HEK293 (cell line): Measurements from ENCODE around the gene FAM228B.

Experiments
- CTCF ChIA-PET: fragments of 350-600 bp; formaldehyde crosslinking; extraction: SDS; loops from one replicate; lab custom pipeline; 2021; ENCODE audit warnings: antibody characterized with exemption; lab: Yijun Ruan, JAX
- POLR2A ChIA-PET: fragments of 300-600 bp; formaldehyde crosslinking; extraction: SDS; loops from one replicate; lab custom pipeline; 2020; ENCODE audit warnings: antibody characterized with exemption, inconsistent platforms; lab: Yijun Ruan, JAX
- H3K27ac ChIP-seq: fragments of 200-500 bp; sonication (Bioruptor generic); 2 replicates; pipeline ENCODE4 v1.5.1; 2014; ENCODE audit warnings: low read depth, low read length, control low read depth, inconsistent platforms; ENCODE audit errors: extremely low read depth
- H3K36me3 ChIP-seq, 2 experiments: fragments of 200-500 bp in 1 of 2; sonication (Bioruptor generic) in 1 of 2; 1 replicate in 1 of 2; 2 replicates in 1 of 2; pipeline ENCODE4 v1.5.1; 2014 to 2017; ENCODE audit warnings: inconsistent platforms in 2 of 2, low read length in 2 of 2; ENCODE audit not compliant: control insufficient read depth in 2 of 2, insufficient read depth in 1 of 2
- H3K4me1 ChIP-seq: fragments of 200-500 bp; sonication (Bioruptor generic); 2 replicates; pipeline ENCODE4 v1.5.1; 2014; ENCODE audit warnings: mild to moderate bottlenecking, low read length, inconsistent platforms; ENCODE audit not compliant: control insufficient read depth, insufficient read depth
- H3K4me3 ChIP-seq: 2 replicates; pipeline ENCODE4 v1.5.1; 2011; ENCODE audit warnings: low read depth, mild to moderate bottlenecking, control low read depth, low read length, moderate library complexity
- H3K9me3 ChIP-seq: fragments of 200-500 bp; sonication (Bioruptor generic); 2 replicates; pipeline ENCODE4 v1.5.1; 2014; ENCODE audit warnings: low read depth, low read length, inconsistent platforms; ENCODE audit not compliant: control insufficient read depth, insufficient read depth
- INSM2 ChIP-seq: fragments of 450-650 bp; formaldehyde crosslinking; IDR thresholded peaks from 2 replicates; pipeline ENCODE4 v1.5.1; 2016; ENCODE audit warnings: missing biosample characterization, missing genetic modification characterization
- KLF10 ChIP-seq: fragments of 450-650 bp; IDR thresholded peaks from 2 replicates; pipeline ENCODE4 v1.5.1; 2018; ENCODE audit warnings: missing biosample characterization, mild to moderate bottlenecking, missing genetic modification characterization
- MEIS1 ChIP-seq: sonication (generic); formaldehyde crosslinking; IDR thresholded peaks from 2 replicates; pipeline ENCODE4 v1.8.1; 2022; ENCODE audit warnings: missing genetic modification reagents, mild to moderate bottlenecking, borderline replicate concordance
- SP2 ChIP-seq: fragments of 450-650 bp; formaldehyde crosslinking; IDR thresholded peaks from 2 replicates; pipeline ENCODE4 v1.5.1; 2016; ENCODE audit warnings: missing biosample characterization, missing genetic modification characterization
- ZBTB10 ChIP-seq: fragments of 450-650 bp; formaldehyde crosslinking; IDR thresholded peaks from 2 replicates; pipeline ENCODE4 v1.5.1; 2016; ENCODE audit warnings: missing biosample characterization, missing genetic modification characterization
- ZBTB21 ChIP-seq: fragments of 450-650 bp; formaldehyde crosslinking; IDR thresholded peaks from 2 replicates; pipeline ENCODE4 v1.5.1; 2017; ENCODE audit warnings: missing biosample characterization, missing genetic modification characterization
- ZBTB8A ChIP-seq: fragments of 450-650 bp; formaldehyde crosslinking; IDR thresholded peaks from 2 replicates; pipeline ENCODE4 v1.5.1; 2016; ENCODE audit warnings: missing biosample characterization, missing genetic modification characterization
- ZFHX2 ChIP-seq: fragments of 450-650 bp; formaldehyde crosslinking; conservative IDR thresholded peaks from 2 replicates; pipeline ENCODE4 v1.5.1; 2016; ENCODE audit warnings: missing biosample characterization, missing genetic modification characterization
- ZFP69B ChIP-seq: fragments of 450-650 bp; formaldehyde crosslinking; IDR thresholded peaks from 2 replicates; pipeline ENCODE4 v1.5.1; 2016; ENCODE audit warnings: missing biosample characterization, missing genetic modification characterization
- ZNF114 ChIP-seq: fragments of 450-650 bp; formaldehyde crosslinking; IDR thresholded peaks from 2 replicates; pipeline ENCODE4 v1.5.0; 2017; ENCODE audit warnings: missing biosample characterization, missing genetic modification characterization
- ZNF16 ChIP-seq: fragments of 450-650 bp; formaldehyde crosslinking; IDR thresholded peaks from 2 replicates; pipeline ENCODE4 v1.5.1; 2016; ENCODE audit warnings: low read depth, missing biosample characterization, missing genetic modification characterization
- ZNF169 ChIP-seq: fragments of 450-650 bp; formaldehyde crosslinking; IDR thresholded peaks from 2 replicates; pipeline ENCODE4 v1.5.1; 2016; ENCODE audit warnings: missing biosample characterization, missing genetic modification characterization
- ZNF175 ChIP-seq: fragments of 450-650 bp; formaldehyde crosslinking; IDR thresholded peaks from 2 replicates; pipeline ENCODE4 v1.5.1; 2016; ENCODE audit warnings: missing biosample characterization, missing genetic modification characterization
- ZNF24 ChIP-seq: fragments of 450-650 bp; formaldehyde crosslinking; IDR thresholded peaks from 2 replicates; pipeline ENCODE4 v1.5.1; 2016; ENCODE audit warnings: missing biosample characterization, missing genetic modification characterization
- ZNF423 ChIP-seq: fragments of 450-650 bp; formaldehyde crosslinking; IDR thresholded peaks from 2 replicates; pipeline ENCODE4 v1.5.1; 2016; ENCODE audit warnings: missing biosample characterization, missing genetic modification characterization
- ZNF529 ChIP-seq: fragments of 450-650 bp; formaldehyde crosslinking; IDR thresholded peaks from 2 replicates; pipeline ENCODE4 v1.5.1; 2017; ENCODE audit warnings: missing genetic modification characterization, missing biosample characterization; ENCODE audit not compliant: insufficient replicate concordance
- ZNF530 ChIP-seq: fragments of 450-650 bp; formaldehyde crosslinking; IDR thresholded peaks from 2 replicates; pipeline ENCODE4 v1.5.1; 2016; ENCODE audit warnings: low read depth, missing biosample characterization, missing genetic modification characterization
- ZNF558 ChIP-seq: fragments of 450-650 bp; formaldehyde crosslinking; IDR thresholded peaks from 2 replicates; pipeline ENCODE4 v1.5.1; 2016; ENCODE audit warnings: missing biosample characterization, missing genetic modification characterization
- ZNF561 ChIP-seq: fragments of 450-650 bp; IDR thresholded peaks from 2 replicates; pipeline ENCODE4 v1.5.1; 2018; ENCODE audit warnings: missing biosample characterization, missing genetic modification characterization, borderline replicate concordance
- ZNF585B ChIP-seq: fragments of 450-650 bp; formaldehyde crosslinking; IDR thresholded peaks from 2 replicates; pipeline ENCODE4 v1.5.1; 2016; ENCODE audit warnings: missing biosample characterization, missing genetic modification characterization
- ZNF626 ChIP-seq: fragments of 450-650 bp; sonication (Bioruptor Pico); formaldehyde crosslinking; IDR thresholded peaks from 2 replicates; pipeline ENCODE4 v1.5.1; 2018; ENCODE audit warnings: missing biosample characterization, missing genetic modification characterization, inconsistent platforms
- ZNF658 ChIP-seq: fragments of 450-650 bp; formaldehyde crosslinking; IDR thresholded peaks from 2 replicates; pipeline ENCODE4; 2016; ENCODE audit warnings: missing biosample characterization, missing genetic modification characterization
- ZNF670 ChIP-seq: fragments of 450-650 bp; formaldehyde crosslinking; IDR thresholded peaks from 2 replicates; pipeline ENCODE4 v1.5.1; 2016; ENCODE audit warnings: missing biosample characterization, missing genetic modification characterization, low read depth
- ZNF76 ChIP-seq: fragments of 450-650 bp; formaldehyde crosslinking; IDR thresholded peaks from 2 replicates; pipeline ENCODE4; 2016; ENCODE audit warnings: low read depth, missing biosample characterization, missing genetic modification characterization, borderline replicate concordance
- TF ChIP-seq, protein P1 (sequence below): fragments of 450-650 bp; formaldehyde crosslinking; IDR thresholded peaks from 2 replicates; pipeline ENCODE4 v1.5.1; 2016; ENCODE audit warnings: missing biosample characterization, missing genetic modification characterization
- TF ChIP-seq, protein P2 (sequence below): fragments of 450-650 bp; IDR thresholded peaks from 2 replicates; pipeline ENCODE4 v1.5.1; 2018; ENCODE audit warnings: missing biosample characterization, mild to moderate bottlenecking, missing genetic modification characterization
- TF ChIP-seq, protein P3 (sequence below): fragments of 450-650 bp; formaldehyde crosslinking; IDR thresholded peaks from 2 replicates; pipeline ENCODE4 v1.5.1; 2016; ENCODE audit warnings: missing biosample characterization, missing genetic modification characterization

FAM228B gene

DNA sequence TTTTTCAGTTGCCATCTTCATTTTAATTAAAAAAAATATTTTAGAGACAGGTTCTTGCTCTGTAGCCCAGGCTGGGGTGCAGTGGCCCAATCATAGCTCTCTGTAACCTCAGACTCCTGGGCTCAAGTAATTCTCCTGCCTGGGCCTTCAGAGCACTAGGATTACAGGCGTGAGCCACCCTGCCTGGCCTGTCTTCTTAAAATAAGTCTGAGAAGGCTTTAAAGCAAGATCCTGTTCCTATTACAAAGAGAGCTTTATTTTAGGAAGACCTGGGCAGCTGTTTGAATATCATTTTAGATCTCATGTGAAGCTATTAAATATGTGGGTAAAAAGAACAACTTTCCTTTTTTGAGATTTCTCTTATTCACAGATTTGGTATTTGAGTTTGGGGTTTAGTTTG, 53.1 kb downstream of the FAM228B start (continued):
- TF ChIP-seq ZNF76 (tag by site-specific recombination) (no peak), ZNF658 (tag by site-specific recombination) (no peak), ZNF175 (tag by site-specific recombination) (no peak), ZBTB10 (tag by site-specific recombination) (no peak)
- TF ChIP-seq, protein P1, sequence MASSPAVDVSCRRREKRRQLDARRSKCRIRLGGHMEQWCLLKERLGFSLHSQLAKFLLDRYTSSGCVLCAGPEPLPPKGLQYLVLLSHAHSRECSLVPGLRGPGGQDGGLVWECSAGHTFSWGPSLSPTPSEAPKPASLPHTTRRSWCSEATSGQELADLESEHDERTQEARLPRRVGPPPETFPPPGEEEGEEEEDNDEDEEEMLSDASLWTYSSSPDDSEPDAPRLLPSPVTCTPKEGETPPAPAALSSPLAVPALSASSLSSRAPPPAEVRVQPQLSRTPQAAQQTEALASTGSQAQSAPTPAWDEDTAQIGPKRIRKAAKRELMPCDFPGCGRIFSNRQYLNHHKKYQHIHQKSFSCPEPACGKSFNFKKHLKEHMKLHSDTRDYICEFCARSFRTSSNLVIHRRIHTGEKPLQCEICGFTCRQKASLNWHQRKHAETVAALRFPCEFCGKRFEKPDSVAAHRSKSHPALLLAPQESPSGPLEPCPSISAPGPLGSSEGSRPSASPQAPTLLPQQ (tag by site-specific recombination): no peak
- TF ChIP-seq, all 188 proteins: peak for 0

- ChIA-PET CTCF (interaction anchor here (0.7 to 1.3 kb wide), 2 partner anchors 14 to 96 kb away, joined by 3 read pairs; partner anchors contain the start of gene TP53I3), POLR2A (no interaction called here)
- no peaks in the 10 kb centered on the region for H3K9me3 ChIP-seq
- H3K27ac ChIP-seq: no peak overlapping the region
- H3K4me1 ChIP-seq: no peaks in the 10 kb centered on the region
- H3K4me3 ChIP-seq: no peak overlapping the region
- TF ChIP-seq, protein P2, sequence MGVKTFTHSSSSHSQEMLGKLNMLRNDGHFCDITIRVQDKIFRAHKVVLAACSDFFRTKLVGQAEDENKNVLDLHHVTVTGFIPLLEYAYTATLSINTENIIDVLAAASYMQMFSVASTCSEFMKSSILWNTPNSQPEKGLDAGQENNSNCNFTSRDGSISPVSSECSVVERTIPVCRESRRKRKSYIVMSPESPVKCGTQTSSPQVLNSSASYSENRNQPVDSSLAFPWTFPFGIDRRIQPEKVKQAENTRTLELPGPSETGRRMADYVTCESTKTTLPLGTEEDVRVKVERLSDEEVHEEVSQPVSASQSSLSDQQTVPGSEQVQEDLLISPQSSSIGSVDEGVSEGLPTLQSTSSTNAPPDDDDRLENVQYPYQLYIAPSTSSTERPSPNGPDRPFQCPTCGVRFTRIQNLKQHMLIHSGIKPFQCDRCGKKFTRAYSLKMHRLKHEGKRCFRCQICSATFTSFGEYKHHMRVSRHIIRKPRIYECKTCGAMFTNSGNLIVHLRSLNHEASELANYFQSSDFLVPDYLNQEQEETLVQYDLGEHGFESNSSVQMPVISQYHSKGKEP (tag by site-specific recombination): no peak
- TF ChIP-seq, protein P3, sequence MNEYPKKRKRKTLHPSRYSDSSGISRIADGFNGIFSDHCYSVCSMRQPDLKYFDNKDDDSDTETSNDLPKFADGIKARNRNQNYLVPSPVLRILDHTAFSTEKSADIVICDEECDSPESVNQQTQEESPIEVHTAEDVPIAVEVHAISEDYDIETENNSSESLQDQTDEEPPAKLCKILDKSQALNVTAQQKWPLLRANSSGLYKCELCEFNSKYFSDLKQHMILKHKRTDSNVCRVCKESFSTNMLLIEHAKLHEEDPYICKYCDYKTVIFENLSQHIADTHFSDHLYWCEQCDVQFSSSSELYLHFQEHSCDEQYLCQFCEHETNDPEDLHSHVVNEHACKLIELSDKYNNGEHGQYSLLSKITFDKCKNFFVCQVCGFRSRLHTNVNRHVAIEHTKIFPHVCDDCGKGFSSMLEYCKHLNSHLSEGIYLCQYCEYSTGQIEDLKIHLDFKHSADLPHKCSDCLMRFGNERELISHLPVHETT (tag by site-specific recombination): no peak
- TF ChIP-seq ZNF16 (tag by site-specific recombination) (no peak), SP2 (no peak), KLF10 (tag by site-specific recombination) (no peak), ZBTB8A (tag by site-specific recombination) (no peak), ZNF423 (no peak), MEIS1 (no peak), ZNF169 (no peak), ZNF626 (no peak)
- TF ChIP-seq, all 188 proteins: peak for 0
- no peaks in the 10 kb centered on the region for H3K36me3 ChIP-seq
Observed at GRCh38 chr2:24179683-24180082, 56.4 kb downstream of the FAM228B start.

GRCh38 chr2:24181849-24182248, 58.6 kb downstream of the FAM228B start:
- Histone ChIP-seq H3K27ac (no peak overlapping the region), H3K36me3 (no peaks in the 10 kb centered on the region), H3K4me1 (no peaks in the 10 kb centered on the region), H3K9me3 (no peaks in the 10 kb centered on the region), H3K4me3 (no peak overlapping the region)
- ChIA-PET CTCF (no interaction called here), POLR2A (no interaction called here)
- TF ChIP-seq ZNF24 (tag by site-specific recombination) (no peak), ZNF585B (tag by site-specific recombination) (no peak), ZNF561 (tag by site-specific recombination) (no peak), ZBTB21 (tag by site-specific recombination) (no peak), ZNF670 (tag by site-specific recombination) (no peak), ZFP69B (tag by site-specific recombination) (no peak), ZFHX2 (tag by site-specific recombination) (no peak), ZNF558 (no peak), ZNF530 (tag by site-specific recombination) (no peak), ZNF114 (no peak), ZNF175 (tag by site-specific recombination) (no peak), ZNF529 (tag by site-specific recombination) (no peak), INSM2 (tag by site-specific recombination) (no peak)
